ENCODE measurements around the gene L3MBTL4.

DNA sequence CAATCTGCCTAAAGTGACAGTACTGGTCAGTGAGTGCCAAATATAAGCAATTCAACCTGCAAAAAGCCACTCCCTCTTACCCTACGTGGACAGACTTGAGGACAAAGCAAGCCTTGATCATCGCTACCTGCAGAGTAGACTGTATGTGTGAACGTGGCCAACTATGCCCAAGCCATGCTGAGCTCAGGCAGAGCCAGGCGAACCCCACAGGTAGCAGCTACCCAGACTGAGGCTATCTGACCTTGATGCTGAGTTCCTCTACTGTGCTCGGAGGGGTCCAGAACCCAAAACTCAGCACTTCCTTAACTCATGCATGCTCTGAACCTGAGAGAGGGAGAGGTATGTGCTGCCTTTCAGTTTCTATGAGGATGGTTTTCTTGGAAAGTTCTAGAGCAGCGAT, 455.9 kb downstream of the L3MBTL4 start:
- TF ChIP-seq, protein P1, sequence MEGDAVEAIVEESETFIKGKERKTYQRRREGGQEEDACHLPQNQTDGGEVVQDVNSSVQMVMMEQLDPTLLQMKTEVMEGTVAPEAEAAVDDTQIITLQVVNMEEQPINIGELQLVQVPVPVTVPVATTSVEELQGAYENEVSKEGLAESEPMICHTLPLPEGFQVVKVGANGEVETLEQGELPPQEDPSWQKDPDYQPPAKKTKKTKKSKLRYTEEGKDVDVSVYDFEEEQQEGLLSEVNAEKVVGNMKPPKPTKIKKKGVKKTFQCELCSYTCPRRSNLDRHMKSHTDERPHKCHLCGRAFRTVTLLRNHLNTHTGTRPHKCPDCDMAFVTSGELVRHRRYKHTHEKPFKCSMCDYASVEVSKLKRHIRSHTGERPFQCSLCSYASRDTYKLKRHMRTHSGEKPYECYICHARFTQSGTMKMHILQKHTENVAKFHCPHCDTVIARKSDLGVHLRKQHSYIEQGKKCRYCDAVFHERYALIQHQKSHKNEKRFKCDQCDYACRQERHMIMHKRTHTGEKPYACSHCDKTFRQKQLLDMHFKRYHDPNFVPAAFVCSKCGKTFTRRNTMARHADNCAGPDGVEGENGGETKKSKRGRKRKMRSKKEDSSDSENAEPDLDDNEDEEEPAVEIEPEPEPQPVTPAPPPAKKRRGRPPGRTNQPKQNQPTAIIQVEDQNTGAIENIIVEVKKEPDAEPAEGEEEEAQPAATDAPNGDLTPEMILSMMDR (IDR thresholded peaks at IDR 0.05): no peak
- TF ChIP-seq POLR2A (IDR thresholded peaks at IDR 0.05): no peak

Data from esophagus squamous epithelium (tissue), 4 donors.